Measurements from ENCODE around the gene ALAS1. TPM values are rescaled to one million over a fixed set of nuclear protein-coding genes. Genes with fewer than 3 reads are reported as not detected.

Gene ALAS1
- total RNA-seq, 1 experiment from 2014 or later = 29.2 TPM

- Mint-ChIP-seq H3K4me1 (ENCODE audit: insufficient read depth, unreplicated experiment) (peaks cover 16% of the 10 kb centered on the region), H3K4me3 (ENCODE audit: unreplicated experiment) (no peak overlapping the region), H3K27ac (ENCODE audit: low read depth, unreplicated experiment) (no peak overlapping the region), H3K9me3 (ENCODE audit: unreplicated experiment) (no peaks in the 10 kb centered on the region), H3K27me3 (ENCODE audit: insufficient read depth, unreplicated experiment) (no peaks in the 10 kb centered on the region), H3K36me3 (ENCODE audit: insufficient read depth, unreplicated experiment) (peaks cover 36% of the 10 kb centered on the region)
- intact Hi-C loops (cut with micrococcal nuclease) = no loop called here
- ChIA-PET POLR2A (no interaction called here), CTCF (no interaction called here)
- no peak for TF ChIP-seq CTCF (IDR thresholded peaks at IDR 0.05; ENCODE audit: unreplicated experiment)
- DNase-seq (ENCODE audit: unreplicated experiment) = no peak
- no TSS peak for BruUV-seq (replicated peaks)
Measured at GRCh38 chr3:52228266-52228665, 30.3 kb downstream of the ALAS1 start.

DNA sequence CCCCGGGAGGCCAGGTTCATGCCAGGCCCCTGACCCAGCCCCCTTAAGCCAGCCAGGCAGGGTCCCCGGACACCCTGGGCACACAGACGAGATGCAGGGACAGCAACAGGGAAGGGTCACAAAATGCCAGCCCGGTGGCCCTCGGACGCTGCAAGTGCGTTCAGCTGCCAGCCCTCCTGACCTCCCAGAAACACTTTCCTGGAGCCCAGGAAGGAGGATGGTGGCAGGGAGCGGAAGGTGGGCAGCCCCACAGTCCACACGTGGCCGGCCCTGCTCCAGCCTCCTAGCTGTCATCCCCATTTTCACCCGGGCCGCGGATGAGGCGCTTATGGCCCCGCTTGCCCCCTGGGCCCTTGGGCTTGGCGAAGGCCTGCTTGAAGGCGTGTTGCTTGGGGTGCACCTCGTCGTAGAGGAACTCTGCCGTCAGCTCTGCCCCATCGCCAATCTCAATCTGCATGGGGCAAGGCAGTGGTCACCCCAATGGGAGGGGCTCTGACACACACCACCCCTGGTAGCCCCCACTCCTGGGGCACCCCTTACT, 30.9 kb downstream of the ALAS1 start:
- ChIA-PET POLR2A (no interaction called here), CTCF (interaction anchor here (0.6 to 13.6 kb wide), 2 partner anchors 8 to 49 kb away, joined by 3 to 175 read pairs; partner anchors contain the start of gene TLR9)
- DNase-seq (ENCODE audit: unreplicated experiment) = no peak
- H3K4me1 Mint-ChIP-seq (ENCODE audit: insufficient read depth, unreplicated experiment) = peaks cover 16% of the 10 kb centered on the region
- H3K27ac Mint-ChIP-seq (ENCODE audit: low read depth, unreplicated experiment) = no peak overlapping the region
- TSS peak; percentile 79 for BruUV-seq (replicated peaks)
- intact Hi-C loops (cut with micrococcal nuclease) = no loop called here
- H3K36me3 Mint-ChIP-seq (ENCODE audit: insufficient read depth, unreplicated experiment) = peaks cover 42% of the 10 kb centered on the region
- no peaks in the 10 kb centered on the region for H3K9me3 Mint-ChIP-seq (ENCODE audit: unreplicated experiment)
- no peak for TF ChIP-seq CTCF (IDR thresholded peaks at IDR 0.05; ENCODE audit: unreplicated experiment)
- H3K27me3 Mint-ChIP-seq (ENCODE audit: insufficient read depth, unreplicated experiment) = no peaks in the 10 kb centered on the region
- no peak overlapping the region for H3K4me3 Mint-ChIP-seq (ENCODE audit: unreplicated experiment)

DNA sequence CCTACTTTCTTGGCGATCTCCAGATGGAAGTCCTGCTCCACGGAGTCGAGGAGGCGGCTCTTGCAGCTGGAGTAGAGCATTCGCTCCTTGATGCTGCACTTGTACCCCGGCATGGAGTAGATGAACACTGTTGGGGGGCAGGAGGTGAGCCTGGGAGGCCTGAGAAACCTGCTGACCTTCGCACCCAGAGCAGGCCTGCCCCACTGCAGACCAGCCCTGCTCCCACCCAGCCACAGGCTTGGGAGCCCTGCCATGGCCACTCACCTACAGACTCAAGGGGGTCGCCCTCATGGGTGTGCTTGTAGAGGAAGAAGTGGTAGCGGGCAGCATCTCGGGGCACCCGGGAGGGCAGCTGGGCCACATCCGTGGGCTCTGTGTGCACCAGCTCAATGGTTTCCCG, 31.7 kb downstream of the ALAS1 start:
- ChIA-PET CTCF (interaction anchor here (0.6 to 13.6 kb wide), 3 partner anchors 9 to 132 kb away, joined by 3 to 175 read pairs (median 52); partner anchors contain the start of gene TLR9), POLR2A (no interaction called here)
- H3K9me3 Mint-ChIP-seq (ENCODE audit: unreplicated experiment) = no peaks in the 10 kb centered on the region
- no TSS peak for BruUV-seq (replicated peaks)
- no peak overlapping the region for H3K27ac Mint-ChIP-seq (ENCODE audit: low read depth, unreplicated experiment)
- TF ChIP-seq CTCF (IDR thresholded peaks at IDR 0.05; ENCODE audit: unreplicated experiment) = no peak
- DNase-seq (ENCODE audit: unreplicated experiment) = no peak
- intact Hi-C loops (cut with micrococcal nuclease) = loop anchor here (10.0 kb wide), 1 partner anchor 215 kb away; the partner anchor contains the start of gene SEMA3G
- H3K27me3 Mint-ChIP-seq (ENCODE audit: insufficient read depth, unreplicated experiment) = no peaks in the 10 kb centered on the region
- H3K4me3 Mint-ChIP-seq (ENCODE audit: unreplicated experiment) = no peak overlapping the region
- H3K4me1 Mint-ChIP-seq (ENCODE audit: insufficient read depth, unreplicated experiment) = peaks cover 16% of the 10 kb centered on the region
- H3K36me3 Mint-ChIP-seq (ENCODE audit: insufficient read depth, unreplicated experiment) = peaks cover 45% of the 10 kb centered on the region

DNA sequence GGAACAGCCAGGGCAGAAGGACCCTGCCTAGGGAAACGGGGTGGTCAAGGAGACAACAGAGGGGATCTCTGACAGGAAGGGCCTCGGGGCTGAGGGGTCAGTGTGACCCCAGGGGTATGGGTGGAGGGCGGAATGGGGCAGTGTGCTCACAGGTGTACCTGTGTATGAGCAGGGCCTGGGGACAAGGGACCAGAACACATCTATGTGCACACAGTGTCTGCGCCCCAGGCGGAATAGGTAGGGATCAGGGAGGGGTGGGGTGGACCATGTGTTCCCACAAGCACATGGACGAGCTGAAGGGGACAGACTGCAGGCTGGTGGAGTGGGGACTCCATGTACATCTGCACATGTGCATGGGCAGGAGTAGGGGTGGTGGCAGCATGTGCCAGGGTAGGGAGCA, 32.5 kb downstream of the ALAS1 start:
- Mint-ChIP-seq H3K4me3 (ENCODE audit: unreplicated experiment) (no peak overlapping the region), H3K27ac (ENCODE audit: low read depth, unreplicated experiment) (no peak overlapping the region), H3K27me3 (ENCODE audit: insufficient read depth, unreplicated experiment) (no peaks in the 10 kb centered on the region), H3K9me3 (ENCODE audit: unreplicated experiment) (no peaks in the 10 kb centered on the region), H3K36me3 (ENCODE audit: insufficient read depth, unreplicated experiment) (peaks cover 48% of the 10 kb centered on the region), H3K4me1 (ENCODE audit: insufficient read depth, unreplicated experiment) (peaks cover 15% of the 10 kb centered on the region)
- ChIA-PET CTCF (interaction anchor here (0.7 to 13.6 kb wide), 12 partner anchors 9 to 362 kb away, joined by 3 to 175 read pairs (median 6); partner anchors contain the start of gene TLR9), POLR2A (interaction anchor here (1.5 kb wide), 1 partner anchor 13 kb away, joined by 4 read pairs; no protein-coding TSS in a partner anchor)
- TF ChIP-seq CTCF (IDR thresholded peaks at IDR 0.05; ENCODE audit: unreplicated experiment) = no peak
- no peak for DNase-seq (ENCODE audit: unreplicated experiment)
- no TSS peak for BruUV-seq (replicated peaks)
- intact Hi-C loops (cut with micrococcal nuclease) = loop anchor here (10.0 kb wide), 1 partner anchor 214 kb away; the partner anchor contains the start of gene SEMA3G

Data from MCF 10A (cell line).